Erythroblast (primary cell): ENCODE measurements around the gene NF1.

Experiments used
- GATA1 ChIP-seq: IDR thresholded peaks from 2 replicates; pipeline ENCODE4 v1.6.1; 2011; ENCODE audit warnings: low read depth, mild to moderate bottlenecking, control low read depth, low read length, moderate library complexity
- POLR2A ChIP-seq: IDR thresholded peaks from 2 replicates; pipeline ENCODE4 v1.6.1; 2011; ENCODE audit warnings: mild to moderate bottlenecking, low read length

- TF ChIP-seq POLR2A (no peak), GATA1 (no peak)
Measured at GRCh38 chr17:31144836-31145235, 50.1 kb downstream of the NF1 start.
